Activated CD8-positive, alpha-beta T cell treated with anti-CD3 and anti-CD28 coated beads for 36 hours (primary cell): Measurements from ENCODE around the gene HOXB1. TPM values are rescaled to one million over a fixed set of nuclear protein-coding genes. Genes with fewer than 3 reads are reported as not detected.

ENCODE experiments used
- ATAC-seq: fragments of 200-7000 bp; cut with Tn5 transposase; one replicate; pipeline ENCODE4 v1.10.0; 2021; ENCODE audit warnings: mild to moderate bottlenecking, moderate library complexity
- CTCF ChIA-PET: fragments of 350-600 bp; sonication (Branson Sonifier 250); formaldehyde crosslinking; loops from one replicate; lab custom pipeline; 2021; ENCODE audit warnings: antibody characterized with exemption; lab: Charles Lee
- POLR2A ChIA-PET: fragments of 350-600 bp; sonication (Branson Sonifier 250); formaldehyde crosslinking; loops from one replicate; lab custom pipeline; 2021; ENCODE audit warnings: antibody characterized with exemption; lab: Charles Lee
- DNase-seq: peaks from one replicate; pipeline ENCODE4 v3.0.0-alpha.2; 2020
- H3K27ac Mint-ChIP-seq: one replicate; pipeline ENCODE4 v1.8.0; 2021; ENCODE audit warnings: mild to moderate bottlenecking, mixed read lengths
- H3K27me3 Mint-ChIP-seq: one replicate; pipeline ENCODE4 v1.8.0; 2021; ENCODE audit warnings: mixed read lengths
- H3K36me3 Mint-ChIP-seq: one replicate; pipeline ENCODE4 v1.8.0; 2021; ENCODE audit warnings: low read depth, mixed read lengths
- H3K4me1 Mint-ChIP-seq: one replicate; pipeline ENCODE4 v1.8.0; 2021; ENCODE audit warnings: low read depth, mixed read lengths
- H3K4me3 Mint-ChIP-seq: one replicate; pipeline ENCODE4 v1.8.0; 2021; ENCODE audit warnings: mild to moderate bottlenecking, moderate library complexity, mixed read lengths
- H3K9me3 Mint-ChIP-seq: one replicate; pipeline ENCODE4 v1.8.0; 2021; ENCODE audit warnings: mixed read lengths
- CTCF ChIP-seq: fragments of 200-600 bp; IDR thresholded peaks from one replicate; pipeline ENCODE4 v1.8.0; 2022; ENCODE audit warnings: antibody characterized with exemption, mild to moderate bottlenecking
- intact Hi-C: fragments of 100-400 bp; cut with micrococcal nuclease; formaldehyde crosslinking; loops from one replicate; pipeline ENCODE4 v1.10.0; 2022
- total RNA-seq, 2 experiments: library from RNA; stranded (reverse); gene quantifications; one replicate each; pipeline ENCODE4 v1.2.3, GENCODE V29; 2021

HOXB1 gene
- total RNA-seq, 2 experiments from 2014 or later = not detected

GRCh38 chr17:48526608-48527546 is 3.9 kb downstream of the HOXB1 start:
- Mint-ChIP-seq H3K4me3 (no peak overlapping the region), H3K9me3 (no peaks in the 10 kb centered on the region), H3K36me3 (no peaks in the 10 kb centered on the region), H3K4me1 (peaks cover 11% of the 10 kb centered on the region), H3K27me3 (peaks cover 29% of the 10 kb centered on the region), H3K27ac (no peak overlapping the region)
- POLR2A ChIA-PET = interaction anchor here (0.6 to 0.8 kb wide), 3 partner anchors 16 to 125 kb away, joined by 3 read pairs; no protein-coding TSS in a partner anchor
- ATAC-seq (peak; percentile 37), DNase-seq (peak; percentile 38)
- no peak for TF ChIP-seq CTCF
- intact Hi-C loops = no loop called here
- CTCF ChIA-PET = no interaction called here

- no peak for DNase-seq
- Mint-ChIP-seq H3K4me3 (no peak overlapping the region), H3K27ac (no peak overlapping the region), H3K9me3 (no peaks in the 10 kb centered on the region), H3K36me3 (no peaks in the 10 kb centered on the region), H3K27me3 (peaks cover 39% of the 10 kb centered on the region), H3K4me1 (peaks cover 10% of the 10 kb centered on the region)
- intact Hi-C loops = no loop called here
- ATAC-seq = no peak
- CTCF ChIA-PET = interaction anchor here (1.0 to 4.0 kb wide), 6 partner anchors 9 to 91 kb away, joined by 3 to 12 read pairs (median 4); partner anchors contain the start of gene HOXB8
- POLR2A ChIA-PET = interaction anchor here (1.5 kb wide), 1 partner anchor 54 kb away, joined by 3 read pairs; no protein-coding TSS in a partner anchor
- no peak for TF ChIP-seq CTCF
These were observed 7.8 kb downstream of the HOXB1 start for GRCh38 chr17:48523010-48523409.

GRCh38 chr17:48522031-48522653 is 8.7 kb downstream of the HOXB1 start:
- ATAC-seq (no peak), DNase-seq (no peak)
- no peaks in the 10 kb centered on the region for H3K36me3 Mint-ChIP-seq
- H3K4me1 Mint-ChIP-seq = peaks cover 10% of the 10 kb centered on the region
- TF ChIP-seq CTCF = no peak
- H3K4me3 Mint-ChIP-seq = no peak overlapping the region
- no peak overlapping the region for H3K27ac Mint-ChIP-seq
- intact Hi-C loops = no loop called here
- H3K27me3 Mint-ChIP-seq = peaks cover 36% of the 10 kb centered on the region
- POLR2A ChIA-PET = interaction anchor here (1.5 kb wide), 1 partner anchor 54 kb away, joined by 3 read pairs; no protein-coding TSS in a partner anchor
- CTCF ChIA-PET = interaction anchor here (0.7 to 4.0 kb wide), 6 partner anchors 8 to 92 kb away, joined by 3 to 12 read pairs (median 4); partner anchors contain the start of gene HOXB8
- H3K9me3 Mint-ChIP-seq = no peaks in the 10 kb centered on the region

GRCh38 chr17:48520631-48521079 is 10.2 kb downstream of the HOXB1 start:
- ATAC-seq = no peak
- CTCF ChIA-PET = interaction anchor here (4.0 kb wide), 1 partner anchor 28 kb away, joined by 12 read pairs; no protein-coding TSS in a partner anchor
- no peaks in the 10 kb centered on the region for H3K36me3 Mint-ChIP-seq
- no peak overlapping the region for H3K27ac Mint-ChIP-seq
- intact Hi-C loops = no loop called here
- POLR2A ChIA-PET = interaction anchor here (1.0 kb wide), 1 partner anchor 21 kb away, joined by 4 read pairs; no protein-coding TSS in a partner anchor
- DNase-seq = no peak
- H3K9me3 Mint-ChIP-seq = no peaks in the 10 kb centered on the region
- peaks cover 30% of the 10 kb centered on the region for H3K27me3 Mint-ChIP-seq
- no peak for TF ChIP-seq CTCF
- no peak overlapping the region for H3K4me3 Mint-ChIP-seq
- no peaks in the 10 kb centered on the region for H3K4me1 Mint-ChIP-seq
